Measurements from ENCODE around the gene ATP11C.
"Not testable (repeated sequence)": the region's sequence is repeated elsewhere in the genome, so short reads cannot be mapped to it uniquely, and the experiment has no call there.

Gene ATP11C

GRCh38 chrX:139702658-139703057 is 230.2 kb downstream of the ATP11C start:
- no peak for DNase-seq

- no peak for DNase-seq
Measured at GRCh38 chrX:139692908-139693307, 239.9 kb downstream of the ATP11C start.

- no peak for DNase-seq
Measured at GRCh38 chrX:139692506-139692849, 240.4 kb downstream of the ATP11C start.

GRCh38 chrX:139691843-139692505 is 240.9 kb downstream of the ATP11C start:
- no peak for DNase-seq

- no peak for DNase-seq
Measured at GRCh38 chrX:139691493-139691842, 241.4 kb downstream of the ATP11C start.

GRCh38 chrX:139685175-139685574 is 247.7 kb downstream of the ATP11C start:
- not testable (repeated sequence) for DNase-seq

GRCh38 chrX:139680356-139680755 is 252.5 kb downstream of the ATP11C start:
- no peak for DNase-seq
